HG03520 (cell line): Measurements from ENCODE around the gene FAM168A.

Source experiments
- ATAC-seq: cut with Tn5 transposase; IDR thresholded peaks from one replicate; pipeline ENCODE4 v1.9.1; 2021; ENCODE audit warnings: mild to moderate bottlenecking, moderate library complexity; ENCODE audit not compliant: unreplicated experiment

Gene FAM168A

DNA sequence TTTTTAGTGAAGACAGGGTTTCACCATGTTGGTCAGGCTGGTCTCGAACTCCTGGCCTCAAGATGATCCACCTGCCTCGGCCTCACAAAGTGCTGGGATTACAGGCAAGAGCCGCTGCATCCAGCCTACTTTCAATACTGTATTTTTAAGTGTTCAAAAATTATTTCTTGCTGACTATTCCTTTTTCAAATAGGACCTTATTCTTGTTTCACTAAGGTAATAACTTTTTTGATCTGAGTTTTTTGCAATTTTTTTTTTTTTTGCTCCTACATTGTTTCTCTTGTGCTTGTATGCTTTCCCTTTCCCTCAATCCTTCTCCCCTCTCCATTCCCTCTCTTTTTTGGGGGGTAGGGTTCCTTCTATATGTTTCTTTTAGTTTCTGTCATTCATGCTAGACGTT lies 73.1 kb downstream of the FAM168A start:
- no peak for ATAC-seq

DNA sequence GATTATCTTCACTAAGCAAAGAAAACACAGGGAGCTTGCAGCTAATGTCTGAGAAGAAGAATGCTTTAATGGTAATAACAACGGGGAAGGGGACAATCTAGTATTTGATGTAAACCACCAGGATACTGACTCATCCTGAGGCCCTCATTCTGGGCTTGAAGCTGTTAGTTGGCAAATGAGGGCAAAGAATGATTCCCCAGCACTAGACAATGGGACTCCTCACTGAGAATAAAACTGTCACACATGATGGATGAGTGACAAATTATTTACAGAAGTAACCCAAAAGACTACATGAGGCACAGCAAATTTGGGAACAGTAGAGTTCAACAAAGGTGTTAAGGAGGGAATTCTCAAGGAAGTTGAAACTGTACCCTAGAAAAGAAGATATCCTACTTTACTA lies 76.3 kb downstream of the FAM168A start:
- ATAC-seq, result no peak

GRCh38 chr11:73520353-73521061 lies 77.4 kb downstream of the FAM168A start:
- no peak for ATAC-seq

- no peak for ATAC-seq
These were observed 78.6 kb downstream of the FAM168A start for GRCh38 chr11:73519266-73519665.

GRCh38 chr11:73518195-73518594 lies 79.7 kb downstream of the FAM168A start:
- ATAC-seq, result no peak

DNA sequence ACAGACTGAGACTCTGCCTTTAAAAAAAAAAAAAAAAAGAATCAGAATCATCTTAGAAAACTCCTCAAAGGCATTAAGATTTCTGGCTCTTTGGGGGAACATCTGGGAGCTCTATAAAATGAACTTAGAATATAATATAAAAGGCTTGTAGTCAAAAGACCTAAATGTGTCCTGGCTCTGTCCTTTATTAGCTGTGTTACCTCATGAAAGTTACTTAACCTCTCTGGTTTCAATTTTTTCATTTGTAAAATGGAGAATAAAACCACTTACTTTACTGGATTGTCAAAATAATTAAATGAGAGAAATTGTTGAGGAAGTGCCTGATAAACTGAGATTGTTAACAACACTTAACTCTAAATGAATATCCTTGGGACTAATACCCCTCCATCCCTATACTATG lies 81.8 kb downstream of the FAM168A start:
- no peak for ATAC-seq

DNA sequence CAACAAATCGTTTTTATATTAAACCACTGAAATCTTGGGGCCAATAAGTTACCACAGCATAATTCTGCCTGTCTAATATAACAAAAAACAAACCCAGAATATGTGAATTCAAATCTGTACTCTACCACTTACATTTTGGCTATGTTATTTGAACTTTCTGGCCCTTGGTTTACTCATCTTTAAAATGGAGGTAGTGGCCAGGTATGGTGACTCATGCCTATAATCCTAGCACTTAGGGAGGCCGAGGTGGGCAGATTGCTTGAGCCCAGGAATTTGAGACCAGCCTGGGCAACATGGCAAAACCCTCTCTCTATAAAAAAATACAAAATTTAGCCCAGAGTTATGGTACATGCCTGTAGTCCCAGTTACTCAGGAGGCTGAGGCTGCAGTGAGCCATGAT lies 84.2 kb downstream of the FAM168A start:
- no peak for ATAC-seq

- ATAC-seq, result no peak
These were observed 87.0 kb downstream of the FAM168A start for GRCh38 chr11:73510877-73511276.

- no peak for ATAC-seq
These were observed 87.8 kb downstream of the FAM168A start for GRCh38 chr11:73510106-73510505.

DNA sequence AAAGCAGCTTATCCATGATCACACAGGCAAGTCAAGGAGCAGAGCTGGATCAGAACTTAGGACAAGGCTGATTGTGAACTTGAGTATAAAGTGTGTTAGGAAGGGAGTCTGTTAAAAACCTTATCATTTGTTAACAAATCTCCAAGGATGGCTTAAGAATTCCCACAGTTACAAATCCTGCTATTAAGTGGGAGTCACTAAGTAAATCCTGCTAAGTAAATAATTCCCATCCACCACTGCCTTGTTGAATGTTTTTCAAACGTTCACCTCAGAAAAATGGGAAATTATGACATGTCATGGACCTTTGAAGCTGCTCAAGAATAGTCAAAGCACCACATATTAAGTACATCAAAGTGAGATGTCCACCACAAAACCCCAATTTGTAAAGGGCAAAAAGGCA lies 88.7 kb downstream of the FAM168A start:
- ATAC-seq, result no peak

GRCh38 chr11:73508243-73509176 lies 89.4 kb downstream of the FAM168A start:
- no peak for ATAC-seq

DNA sequence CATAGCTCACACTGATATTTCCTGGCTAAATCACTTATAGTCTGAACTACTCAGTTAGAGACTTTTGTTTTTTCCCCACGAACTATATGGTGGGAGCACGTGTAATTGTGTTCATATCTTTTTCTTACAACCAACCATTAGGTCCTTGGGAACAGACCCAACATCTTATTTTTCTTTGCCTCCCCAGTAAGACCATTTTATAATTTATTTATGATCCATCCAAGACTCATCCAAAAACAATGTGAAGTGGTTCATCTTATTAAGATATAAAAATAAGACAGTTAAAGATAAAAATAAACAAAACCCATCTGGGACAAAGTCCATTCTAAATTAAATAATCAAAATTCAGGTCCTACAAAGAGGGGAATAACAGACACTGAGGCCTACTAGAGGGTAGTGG lies 90.8 kb downstream of the FAM168A start:
- ATAC-seq, result no peak

DNA sequence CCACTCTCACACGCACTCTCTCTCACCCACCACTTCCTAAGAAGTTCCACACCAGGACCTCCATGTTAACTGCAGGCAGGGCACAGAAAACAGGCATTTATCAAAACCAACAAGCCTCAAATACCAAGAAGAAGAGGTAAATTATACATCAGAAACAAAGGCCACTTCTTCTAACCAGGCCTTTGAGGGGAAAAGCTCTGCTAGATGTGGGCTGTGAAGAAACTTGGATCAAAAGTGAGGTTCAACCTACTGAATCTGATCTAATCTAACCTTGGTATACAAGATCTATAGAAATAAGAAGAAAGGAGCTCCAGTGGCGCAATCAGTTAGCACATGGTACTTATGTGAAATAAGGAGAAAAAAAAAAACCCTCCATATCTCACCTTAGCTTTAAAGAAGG lies 91.9 kb downstream of the FAM168A start:
- no peak for ATAC-seq

DNA sequence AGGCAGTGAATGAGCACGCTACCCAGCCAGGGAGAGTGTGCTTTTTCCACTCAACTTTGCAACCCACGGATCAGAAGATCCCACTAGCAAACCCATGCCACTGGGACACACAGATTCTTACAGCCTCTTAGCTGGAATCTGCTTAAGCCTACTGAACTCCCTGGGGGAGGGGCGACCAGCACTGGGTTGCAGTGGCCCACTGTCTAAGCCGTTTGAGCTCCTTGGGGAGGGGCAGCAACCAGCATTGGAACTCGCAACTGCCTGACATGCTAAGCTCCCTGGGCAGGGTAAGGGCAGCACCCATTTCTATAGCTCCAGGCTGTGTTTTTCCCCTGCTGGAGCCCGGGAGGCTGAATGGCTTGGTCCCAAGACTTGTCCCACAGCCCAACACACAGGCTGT lies 99.6 kb downstream of the FAM168A start:
- no peak for ATAC-seq

- ATAC-seq, result no peak
These were observed 101.8 kb downstream of the FAM168A start for GRCh38 chr11:73496134-73496533.

GRCh38 chr11:73495731-73496130 lies 102.2 kb downstream of the FAM168A start:
- no peak for ATAC-seq

DNA sequence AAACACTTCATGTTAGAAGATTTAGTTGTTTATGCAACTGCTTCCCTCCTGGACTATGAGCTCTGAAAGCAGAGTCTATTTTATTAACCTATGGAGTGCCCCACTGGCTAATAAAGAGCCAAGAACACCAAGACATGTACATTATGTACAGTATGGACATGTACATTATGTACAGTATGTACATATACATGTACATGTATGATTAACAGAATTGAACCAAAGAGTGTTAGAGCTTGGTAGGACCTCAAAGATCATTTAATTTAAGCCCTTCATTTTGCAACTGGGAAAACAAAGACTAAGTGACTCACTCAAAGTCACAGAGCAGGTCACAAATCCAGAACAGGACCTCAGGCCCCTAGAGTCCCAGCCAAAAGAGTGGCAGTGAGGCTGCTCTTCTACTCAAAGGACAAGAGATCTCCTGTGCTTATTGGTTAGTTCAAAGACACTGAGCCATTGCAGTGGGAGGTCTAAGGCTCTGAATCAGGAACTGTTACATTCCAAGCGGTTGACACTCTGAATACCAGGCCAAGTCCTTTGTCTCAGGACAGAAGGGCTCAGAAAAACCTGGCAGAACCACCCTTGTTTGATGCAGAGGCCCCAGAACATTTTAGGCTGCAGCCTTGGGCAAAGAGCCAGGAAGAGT lies 103.8 kb downstream of the FAM168A start:
- no peak for ATAC-seq

- no peak for ATAC-seq
These were observed 116.3 kb downstream of the FAM168A start for GRCh38 chr11:73481626-73482025.

GRCh38 chr11:73480677-73481076 lies 117.2 kb downstream of the FAM168A start:
- ATAC-seq, result no peak

DNA sequence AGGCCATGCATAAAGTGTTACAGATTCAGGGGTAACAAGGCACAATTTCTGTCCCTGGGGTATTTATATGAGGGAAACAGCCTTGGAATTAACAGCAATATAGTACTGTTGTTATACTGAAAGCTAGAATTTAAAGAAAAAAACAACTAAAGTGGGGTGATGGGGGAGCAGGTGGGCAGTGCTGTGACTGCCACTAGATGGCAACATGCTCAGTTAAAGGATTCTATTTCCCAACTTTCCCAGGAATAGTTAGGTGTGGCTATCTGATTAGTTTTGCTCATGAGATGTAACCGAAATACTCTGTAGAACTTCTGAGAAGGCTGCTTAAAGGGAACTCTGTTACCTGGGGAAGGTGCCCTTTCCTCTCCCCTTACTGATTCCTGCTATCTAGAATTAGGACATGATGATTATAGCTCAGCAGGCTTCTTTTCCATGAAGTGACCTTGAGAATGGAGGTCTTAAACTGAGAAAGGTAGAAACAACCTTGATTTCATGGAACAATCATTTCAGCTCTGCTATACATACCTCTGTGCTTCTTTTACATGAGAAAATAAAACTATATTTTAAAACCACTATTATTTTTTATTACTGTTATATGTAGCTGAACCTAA lies 119.1 kb downstream of the FAM168A start:
- no peak for ATAC-seq

- no peak for ATAC-seq
These were observed 120.4 kb downstream of the FAM168A start for GRCh38 chr11:73477518-73477917.
